Measurements from ENCODE around the gene NFYC. TPM values are rescaled to one million over a fixed set of nuclear protein-coding genes. Genes with fewer than 3 reads are reported as not detected.
A peak's percentile ranks its signal among the peaks of the same experiment; 100 is the strongest.

Gene NFYC
- total RNA-seq, 4 donors from 2014 or later: 30.0 to 54.2 (median 46.6) TPM

GRCh38 chr1:40808444-40808843 is 116.9 kb downstream of the NFYC start:
- Histone ChIP-seq H3K9me3 (no peaks in the 10 kb centered on the region), H3K27me3 (no peaks in the 10 kb centered on the region), H3K36me3 (no peaks in the 10 kb centered on the region), H3K4me1 (peaks cover 31 to 60% (median 53%) of the 10 kb centered on the region in 4 donors), H3K27ac (replicated peaks in 1 of 4) (peak overlapping the region in 2 of 4 donors; percentile 58 to 90), H3K4me3 (no peak overlapping the region)
- DNase-seq (ENCODE audit: extremely low spot score): no peak
- TF ChIP-seq POLR2A (IDR thresholded peaks at IDR 0.05; ENCODE audit: low read depth) (no peak), CTCF (IDR thresholded peaks at IDR 0.05) (no peak), EP300 (IDR thresholded peaks at IDR 0.05) (no peak), POLR2AphosphoS5 (IDR thresholded peaks at IDR 0.05) (no peak)
- intact Hi-C loops (cut with DNase I): no loop called here
- WGBS: 73% methylated on average over 3 of the region's 3 CpGs

- Histone ChIP-seq H3K27ac (replicated peaks in 1 of 4) (no peak overlapping the region), H3K4me1 (peaks cover 31 to 55% (median 48%) of the 10 kb centered on the region in 4 donors), H3K36me3 (no peaks in the 10 kb centered on the region), H3K9me3 (no peaks in the 10 kb centered on the region), H3K27me3 (no peaks in the 10 kb centered on the region), H3K4me3 (no peak overlapping the region)
- no peak for TF ChIP-seq CTCF (IDR thresholded peaks at IDR 0.05)
- no peak for TF ChIP-seq EP300 (IDR thresholded peaks at IDR 0.05)
- TF ChIP-seq POLR2A (IDR thresholded peaks at IDR 0.05; ENCODE audit: low read depth): no peak
- TF ChIP-seq POLR2AphosphoS5 (IDR thresholded peaks at IDR 0.05): no peak
- 75% methylated on average over 6 of the region's 6 CpGs for WGBS
- intact Hi-C loops (cut with DNase I): no loop called here
- no peak for DNase-seq (ENCODE audit: extremely low spot score)
These were observed 117.4 kb downstream of the NFYC start for GRCh38 chr1:40808909-40809308.

GRCh38 chr1:40810927-40811326 is 119.4 kb downstream of the NFYC start:
- 79% methylated on average over 5 of the region's 5 CpGs for WGBS
- Histone ChIP-seq H3K36me3 (no peaks in the 10 kb centered on the region), H3K9me3 (no peaks in the 10 kb centered on the region), H3K4me3 (no peak overlapping the region), H3K27ac (replicated peaks in 1 of 4) (no peak overlapping the region), H3K27me3 (no peaks in the 10 kb centered on the region), H3K4me1 (peaks cover 31 to 38% (median 31%) of the 10 kb centered on the region in 4 donors)
- TF ChIP-seq CTCF (IDR thresholded peaks at IDR 0.05): no peak
- TF ChIP-seq POLR2AphosphoS5 (IDR thresholded peaks at IDR 0.05): no peak
- TF ChIP-seq POLR2A (IDR thresholded peaks at IDR 0.05; ENCODE audit: low read depth): no peak
- no peak for TF ChIP-seq EP300 (IDR thresholded peaks at IDR 0.05)
- DNase-seq (ENCODE audit: extremely low spot score): no peak
- intact Hi-C loops (cut with DNase I): no loop called here

- no peak for DNase-seq (ENCODE audit: extremely low spot score)
- 82% methylated on average over 9 of the region's 9 CpGs for WGBS
These were observed 123.9 kb downstream of the NFYC start for GRCh38 chr1:40815420-40815819.

More at GRCh38 chr1:40815420-40815819, 123.9 kb downstream of the NFYC start:
- TF ChIP-seq EP300 (IDR thresholded peaks at IDR 0.05) (no peak), CTCF (IDR thresholded peaks at IDR 0.05) (no peak), POLR2AphosphoS5 (IDR thresholded peaks at IDR 0.05) (no peak), POLR2A (IDR thresholded peaks at IDR 0.05; ENCODE audit: low read depth) (no peak)
- Histone ChIP-seq H3K27ac (replicated peaks in 1 of 4) (no peak overlapping the region), H3K9me3 (no peaks in the 10 kb centered on the region), H3K27me3 (no peaks in the 10 kb centered on the region), H3K36me3 (peaks cover 0 to 25% (median 9%) of the 10 kb centered on the region in 4 donors), H3K4me1 (peaks cover 7 to 37% (median 20%) of the 10 kb centered on the region in 4 donors), H3K4me3 (no peak overlapping the region)
- intact Hi-C loops (cut with DNase I): no loop called here
